GM21515 (cell line): ENCODE measurements around the gene HMCN1.

Source experiments
- ATAC-seq: cut with Tn5 transposase; IDR thresholded peaks from one replicate; pipeline ENCODE4 v1.9.1; 2021; ENCODE audit not compliant: unreplicated experiment

The HMCN1 gene

GRCh38 chr1:185798505-185798904 lies 64.3 kb downstream of the HMCN1 start:
- no peak for ATAC-seq

GRCh38 chr1:185803241-185803640 lies 69.0 kb downstream of the HMCN1 start:
- ATAC-seq, result no peak

- ATAC-seq, result no peak
These were observed 70.0 kb downstream of the HMCN1 start for GRCh38 chr1:185804206-185804605.

- no peak for ATAC-seq
These were observed 70.4 kb downstream of the HMCN1 start for GRCh38 chr1:185804608-185805007.

GRCh38 chr1:185807275-185807674 lies 73.1 kb downstream of the HMCN1 start:
- no peak for ATAC-seq

- no peak for ATAC-seq
These were observed 74.4 kb downstream of the HMCN1 start for GRCh38 chr1:185808631-185809030.

- no peak for ATAC-seq
These were observed 77.0 kb downstream of the HMCN1 start for GRCh38 chr1:185811073-185811709.

GRCh38 chr1:185812934-185813333 lies 78.7 kb downstream of the HMCN1 start:
- ATAC-seq, result no peak

GRCh38 chr1:185813401-185813979 lies 79.3 kb downstream of the HMCN1 start:
- no peak for ATAC-seq

- ATAC-seq, result no peak
These were observed 82.3 kb downstream of the HMCN1 start for GRCh38 chr1:185816460-185816859.

- ATAC-seq, result no peak
These were observed 85.6 kb downstream of the HMCN1 start for GRCh38 chr1:185819798-185820197.

- ATAC-seq, result no peak
These were observed 87.6 kb downstream of the HMCN1 start for GRCh38 chr1:185821612-185822385.

GRCh38 chr1:185823467-185823866 lies 89.3 kb downstream of the HMCN1 start:
- ATAC-seq, result no peak

- ATAC-seq, result no peak
These were observed 89.9 kb downstream of the HMCN1 start for GRCh38 chr1:185824106-185824505.

- ATAC-seq, result no peak
These were observed 91.4 kb downstream of the HMCN1 start for GRCh38 chr1:185825556-185825955.

GRCh38 chr1:185834371-185834905 lies 100.2 kb downstream of the HMCN1 start:
- ATAC-seq, result no peak

GRCh38 chr1:185835191-185835590 lies 101.0 kb downstream of the HMCN1 start:
- no peak for ATAC-seq

- ATAC-seq, result no peak
These were observed 103.5 kb downstream of the HMCN1 start for GRCh38 chr1:185837711-185838110.

GRCh38 chr1:185838111-185838510 lies 103.9 kb downstream of the HMCN1 start:
- no peak for ATAC-seq

- no peak for ATAC-seq
These were observed 106.7 kb downstream of the HMCN1 start for GRCh38 chr1:185840880-185841279.

- ATAC-seq, result no peak
These were observed 109.2 kb downstream of the HMCN1 start for GRCh38 chr1:185843297-185843869.

- no peak for ATAC-seq
These were observed 109.8 kb downstream of the HMCN1 start for GRCh38 chr1:185843986-185844385.
